B cell (primary cell): ENCODE measurements around the gene DISP2. TPM values are rescaled to one million over a fixed set of nuclear protein-coding genes. Genes with fewer than 3 reads are reported as not detected.

ENCODE experiments used
- ATAC-seq: fragments of 200-7000 bp; cut with Tn5 transposase; one replicate; pipeline ENCODE4 v1.10.0; 2021; ENCODE audit warnings: low read depth, mild to moderate bottlenecking, moderate number of reproducible peaks, moderate library complexity
- CTCF ChIA-PET: fragments of 350-600 bp; sonication (Branson Sonifier 250); formaldehyde crosslinking; loops from one replicate; lab custom pipeline; 2021; ENCODE audit warnings: antibody characterized with exemption, inconsistent platforms; lab: Charles Lee
- POLR2A ChIA-PET: fragments of 350-600 bp; sonication (Branson Sonifier 250); formaldehyde crosslinking; loops from one replicate; lab custom pipeline; 2021; ENCODE audit warnings: antibody characterized with exemption; lab: Charles Lee
- DNase-seq: peaks from one replicate; pipeline ENCODE4 v3.0.0; 2013
- H2AFZ ChIP-seq: 2 replicates; pipeline ENCODE4 v1.6.1; 2012; ENCODE audit warnings: mild to moderate bottlenecking, low read depth, low read length; ENCODE audit not compliant: insufficient read depth, poor library complexity, severe bottlenecking
- H3K27ac ChIP-seq, 2 donors: 1 replicate in 1 of 2; 2 replicates in 1 of 2; pipeline ENCODE4 v1.5.1; 2012 to 2013; ENCODE audit warnings: low read length in 2 of 2, mild to moderate bottlenecking in 2 of 2, moderate library complexity in 1 of 2
- H3K27me3 ChIP-seq, 4 experiments: fragments of 200-600 bp in 1 of 4; sonication (generic) in 1 of 4; replicated peaks in 1 of 4; 1 replicate in 2 of 4; 2 replicates in 2 of 4; pipeline versions ENCODE4 v1.6.1 to v1.7.0; 2013 to 2016; ENCODE audit warnings: low read length in 3 of 4, mild to moderate bottlenecking in 2 of 4, mixed read lengths in 1 of 4, moderate library complexity in 1 of 4; ENCODE audit not compliant: insufficient read depth in 4 of 4, control insufficient read depth in 3 of 4; ENCODE audit errors: control extremely low read depth in 1 of 4
- H3K36me3 ChIP-seq, 2 experiments: replicated peaks in 1 of 2; 1 replicate in 1 of 2; 2 replicates in 1 of 2; pipeline versions ENCODE4 v1.6.1 to v1.7.1; 2013; ENCODE audit warnings: low read length in 1 of 2; ENCODE audit not compliant: insufficient read depth in 2 of 2, control insufficient read depth in 1 of 2; ENCODE audit errors: control extremely low read depth in 1 of 2, extremely low read depth in 1 of 2
- H3K4me1 ChIP-seq, 2 donors: fragments of 200-600 bp in 1 of 2; sonication (generic) in 1 of 2; 1 replicate in 1 of 2; 2 replicates in 1 of 2; pipeline versions ENCODE4 v1.5.1 to v1.6.1; 2013 to 2017; ENCODE audit warnings: low read length in 2 of 2; ENCODE audit not compliant: control insufficient read depth in 2 of 2, insufficient read depth in 2 of 2
- H3K4me2 ChIP-seq: replicated peaks from 2 replicates; pipeline ENCODE3; 2012; ENCODE audit warnings: mild to moderate bottlenecking, low read depth, low read length; ENCODE audit not compliant: poor library complexity, severe bottlenecking
- H3K4me3 ChIP-seq, 5 experiments: fragments of 200-600 bp in 1 of 5; sonication (generic) in 1 of 5; 1 replicate in 3 of 5; 2 replicates in 2 of 5; pipeline versions ENCODE4 v1.5.1 to v1.7.0; 2011 to 2016; ENCODE audit warnings: low read length in 4 of 5, mild to moderate bottlenecking in 4 of 5, low read depth in 2 of 5, control low read depth in 1 of 5, moderate library complexity in 1 of 5; ENCODE audit not compliant: insufficient read depth in 1 of 5; ENCODE audit errors: control extremely low read depth in 1 of 5, extremely low read depth in 1 of 5
- H3K79me2 ChIP-seq: fragments of 200-600 bp; sonication (generic); one replicate; pipeline ENCODE4 v1.6.0; 2016; ENCODE audit warnings: low read length; ENCODE audit not compliant: control insufficient read depth, insufficient read depth
- H3K9ac ChIP-seq: fragments of 200-600 bp; sonication (generic); 2 replicates; pipeline ENCODE4 v1.6.1; 2017; ENCODE audit warnings: mild to moderate bottlenecking, low read length, moderate library complexity
- H3K9me3 ChIP-seq, 3 donors: one replicate each; pipeline versions ENCODE4 v1.6.1 to v1.7.1; 2013; ENCODE audit warnings: low read length in 2 of 3; ENCODE audit not compliant: control insufficient read depth in 2 of 3, insufficient read depth in 1 of 3; ENCODE audit errors: control extremely low read depth in 1 of 3
- H4K20me1 ChIP-seq: 2 replicates; pipeline ENCODE4 v1.6.0; 2012; ENCODE audit warnings: mild to moderate bottlenecking, low read length; ENCODE audit not compliant: insufficient read depth, control insufficient read depth, poor library complexity, severe bottlenecking
- H3K27ac Mint-ChIP-seq: one replicate; pipeline ENCODE4 v1.8.0; 2021; ENCODE audit warnings: mixed read lengths
- H3K27me3 Mint-ChIP-seq: one replicate; pipeline ENCODE4 v1.8.0; 2021; ENCODE audit warnings: mixed read lengths
- H3K4me1 Mint-ChIP-seq: one replicate; pipeline ENCODE4 v1.8.0; 2021; ENCODE audit warnings: mixed read lengths
- H3K4me3 Mint-ChIP-seq: one replicate; pipeline ENCODE4 v1.8.0; 2021; ENCODE audit warnings: mixed read lengths
- H3K9me3 Mint-ChIP-seq: one replicate; pipeline ENCODE4 v1.8.0; 2022; ENCODE audit warnings: mixed read lengths; ENCODE audit not compliant: insufficient read depth
- EZH2 ChIP-seq: IDR thresholded peaks from 2 replicates; pipeline ENCODE4 v1.6.1; 2012; ENCODE audit warnings: borderline replicate concordance, low read depth, mild to moderate bottlenecking, moderate library complexity, low read length; ENCODE audit not compliant: insufficient read depth, poor library complexity, severe bottlenecking
- WGBS: methylation state at CpG from one replicate; pipeline ENCODE4 v1.1.5; 2013; ENCODE audit warnings: missing lambda C conversion rate; ENCODE audit not compliant: insufficient coverage; 5-methylcytosine and 5-hydroxymethylcytosine counted together
- intact Hi-C: fragments of 100-400 bp; cut with micrococcal nuclease; formaldehyde crosslinking; loops from one replicate; pipeline ENCODE4 v1.10.0; 2022
- polyA plus RNA-seq: library from polyadenylated mRNA; depleted of rRNA; stranded (reverse); fragments of >200 nt; gene quantifications from 2 replicates; pipeline ENCODE4 v1.2.3, GENCODE V29; 2012
- total RNA-seq, 2 donors: library from RNA; stranded (reverse); fragments of 120-200 nt in 1 of 2; gene quantifications; 1 replicate in 1 of 2; 2 replicates in 1 of 2; pipeline versions ENCODE4 v1.2.3 to v1.2.4, GENCODE V29; 2013 to 2022
- TF ChIP-seq, protein P1 (sequence below): fragments of 200-600 bp; IDR thresholded peaks from one replicate; pipeline ENCODE4 v1.8.0; 2022; ENCODE audit warnings: antibody characterized with exemption, mild to moderate bottlenecking

Gene DISP2
- total and polyA plus RNA-seq, 2 donors (not counting 1 experiment from before 2014, with no cell fraction given) = 0.13 to 0.71 TPM

GRCh38 chr15:40309344-40309862 lies 48.6 kb upstream of the DISP2 start:
- no peaks in the 10 kb centered on the region for H4K20me1 ChIP-seq
- peak overlapping the region; percentile 92 for H3K9ac ChIP-seq
- H3K27me3 ChIP-seq = no peaks in the 10 kb centered on the region
- H3K4me1 ChIP-seq = peaks cover 25 to 46% of the 10 kb centered on the region in 2 donors
- ChIA-PET POLR2A (interaction anchor here (0.9 to 2.9 kb wide), 7 partner anchors 14 to 203 kb away, joined by 3 to 14 read pairs (median 6); partner anchors contain the start of genes ANKRD63, BAHD1 and INAFM2), CTCF (interaction anchor here (0.9 to 14.9 kb wide), 19 partner anchors 8 to 625 kb away, joined by 3 to 227 read pairs (median 5); partner anchors contain the start of genes ANKRD63, CCDC9B, INAFM2 and IVD)
- intact Hi-C loops = no loop called here
- Mint-ChIP-seq H3K4me3 (peak overlapping the region; percentile 98), H3K4me1 (peaks cover 50% of the 10 kb centered on the region), H3K27ac (peak overlapping the region; percentile 99), H3K9me3 (no peaks in the 10 kb centered on the region), H3K27me3 (no peaks in the 10 kb centered on the region)
- TF ChIP-seq, protein P1, sequence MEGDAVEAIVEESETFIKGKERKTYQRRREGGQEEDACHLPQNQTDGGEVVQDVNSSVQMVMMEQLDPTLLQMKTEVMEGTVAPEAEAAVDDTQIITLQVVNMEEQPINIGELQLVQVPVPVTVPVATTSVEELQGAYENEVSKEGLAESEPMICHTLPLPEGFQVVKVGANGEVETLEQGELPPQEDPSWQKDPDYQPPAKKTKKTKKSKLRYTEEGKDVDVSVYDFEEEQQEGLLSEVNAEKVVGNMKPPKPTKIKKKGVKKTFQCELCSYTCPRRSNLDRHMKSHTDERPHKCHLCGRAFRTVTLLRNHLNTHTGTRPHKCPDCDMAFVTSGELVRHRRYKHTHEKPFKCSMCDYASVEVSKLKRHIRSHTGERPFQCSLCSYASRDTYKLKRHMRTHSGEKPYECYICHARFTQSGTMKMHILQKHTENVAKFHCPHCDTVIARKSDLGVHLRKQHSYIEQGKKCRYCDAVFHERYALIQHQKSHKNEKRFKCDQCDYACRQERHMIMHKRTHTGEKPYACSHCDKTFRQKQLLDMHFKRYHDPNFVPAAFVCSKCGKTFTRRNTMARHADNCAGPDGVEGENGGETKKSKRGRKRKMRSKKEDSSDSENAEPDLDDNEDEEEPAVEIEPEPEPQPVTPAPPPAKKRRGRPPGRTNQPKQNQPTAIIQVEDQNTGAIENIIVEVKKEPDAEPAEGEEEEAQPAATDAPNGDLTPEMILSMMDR = no peak
- no peak for TF ChIP-seq EZH2
- DNase-seq = no peak
- 83% methylated on average over 8 of the region's 8 CpGs for WGBS
- H3K79me2 ChIP-seq = peaks cover 24% of the 10 kb centered on the region
- H3K4me3 ChIP-seq = peak overlapping the region in 2 of 5 experiments; percentile 82 to 98
- peak overlapping the region; percentile 92 for H2AFZ ChIP-seq
- peak overlapping the region; percentile 77 to 96 for H3K27ac ChIP-seq
- no peaks in the 10 kb centered on the region for H3K9me3 ChIP-seq
- no peak for ATAC-seq
- H3K4me2 ChIP-seq = peak overlapping the region; percentile 92
- H3K36me3 ChIP-seq = peaks cover 0 to 4% of the 10 kb centered on the region in 2 experiments
